ENCODE data around the gene ZNFX1. TPM values are rescaled to one million over a fixed set of nuclear protein-coding genes. Genes with fewer than 3 reads are reported as not detected.

The ZNFX1 gene
- total RNA-seq, 5 donors from 2014 or later (not counting 1 experiment from before 2014, with no cell fraction given): 53.8 to 72.2 (median 64.7) TPM

- peak overlapping the region in 1 of 2 donors; percentile 28 for H3K27ac Mint-ChIP-seq
- CTCF ChIA-PET: no interaction called here
- peaks cover 55% of the 10 kb centered on the region for H3K36me3 Mint-ChIP-seq
- Histone ChIP-seq H3K27me3 (replicated peaks in 1 of 2; ENCODE audit: control insufficient read depth in 2 of 2, extremely low read depth in 1 of 2, insufficient read depth in 2 of 2, low read length in 1 of 2) (no peaks in the 10 kb centered on the region), H3K27ac (ENCODE audit: low read length) (no peak overlapping the region), H3K4me1 (ENCODE audit: control insufficient read depth in 1 of 2, extremely low read depth in 1 of 2, insufficient read depth in 2 of 2, low read length in 2 of 2) (no peaks in the 10 kb centered on the region), H3K9me3 (no peaks in the 10 kb centered on the region), H3K36me3 (ENCODE audit: control insufficient read depth in 2 of 2, extremely low read depth in 1 of 2, insufficient read depth in 1 of 2, low read length in 1 of 2) (peaks cover 42 to 81% of the 10 kb centered on the region in 2 donors), H3K4me3 (ENCODE audit: control insufficient read depth in 1 of 2, extremely low read depth in 1 of 2, low read length in 1 of 2) (no peak overlapping the region)
- no peak overlapping the region for H3K4me3 Mint-ChIP-seq
- no peaks in the 10 kb centered on the region for H3K9me3 Mint-ChIP-seq
- WGBS (ENCODE audit: insufficient coverage): 82% methylated on average over 5 of the region's 8 CpGs
- H3K4me1 Mint-ChIP-seq: peaks cover 2 to 13% (median 6%) of the 10 kb centered on the region in 3 donors
- ATAC-seq (replicated peaks in 1 of 4) (no peak), DNase-seq (peak in 1 of 35 experiments; percentile 36)
- no peaks in the 10 kb centered on the region for H3K27me3 Mint-ChIP-seq
- POLR2A ChIA-PET: interaction anchor here in 1 of 2 donors (0.7 kb wide), 1 partner anchor 42 kb away, joined by 7 read pairs; no protein-coding TSS in a partner anchor
These were observed 47.2 kb downstream of the ZNFX1 start for GRCh38 chr20:49230561-49231133.

GRCh38 chr20:49230021-49230420, 47.8 kb downstream of the ZNFX1 start:
- Histone ChIP-seq H3K27me3 (replicated peaks in 1 of 2; ENCODE audit: control insufficient read depth in 2 of 2, extremely low read depth in 1 of 2, insufficient read depth in 2 of 2, low read length in 1 of 2) (no peaks in the 10 kb centered on the region), H3K27ac (ENCODE audit: low read length) (no peak overlapping the region), H3K9me3 (no peaks in the 10 kb centered on the region), H3K4me3 (ENCODE audit: control insufficient read depth in 1 of 2, extremely low read depth in 1 of 2, low read length in 1 of 2) (no peak overlapping the region), H3K4me1 (ENCODE audit: control insufficient read depth in 1 of 2, extremely low read depth in 1 of 2, insufficient read depth in 2 of 2, low read length in 2 of 2) (no peaks in the 10 kb centered on the region), H3K36me3 (ENCODE audit: control insufficient read depth in 2 of 2, extremely low read depth in 1 of 2, insufficient read depth in 1 of 2, low read length in 1 of 2) (peaks cover 37 to 80% of the 10 kb centered on the region in 2 donors)
- Mint-ChIP-seq H3K36me3 (peaks cover 57% of the 10 kb centered on the region), H3K27me3 (no peaks in the 10 kb centered on the region), H3K27ac (no peak overlapping the region), H3K4me3 (no peak overlapping the region), H3K9me3 (no peaks in the 10 kb centered on the region), H3K4me1 (peaks cover 2 to 13% (median 6%) of the 10 kb centered on the region in 3 donors)
- POLR2A ChIA-PET: interaction anchor here in 1 of 2 donors (0.7 kb wide), 1 partner anchor 409 kb away, joined by 6 read pairs; no protein-coding TSS in a partner anchor
- DNase-seq: no peak
- 91% methylated on average over 9 of the region's 10 CpGs for WGBS (ENCODE audit: insufficient coverage)
- CTCF ChIA-PET: interaction anchor here in 1 of 2 donors (0.7 to 0.9 kb wide), 2 partner anchors 96 to 610 kb away, joined by 3 to 4 read pairs; no protein-coding TSS in a partner anchor
- ATAC-seq (replicated peaks in 1 of 4): no peak

- peaks cover 39 to 80% of the 10 kb centered on the region in 2 donors for H3K36me3 ChIP-seq (ENCODE audit: control insufficient read depth in 2 of 2, extremely low read depth in 1 of 2, insufficient read depth in 1 of 2, low read length in 1 of 2)
- CTCF ChIA-PET: interaction anchor here in 1 of 2 donors (0.7 to 0.9 kb wide), 3 partner anchors 95 to 609 kb away, joined by 3 to 4 read pairs (median 3); no protein-coding TSS in a partner anchor
- H3K9me3 Mint-ChIP-seq: no peaks in the 10 kb centered on the region
- no peak overlapping the region for H3K4me3 ChIP-seq (ENCODE audit: control insufficient read depth in 1 of 2, extremely low read depth in 1 of 2, low read length in 1 of 2)
- peaks cover 6 to 13% (median 6%) of the 10 kb centered on the region in 3 donors for H3K4me1 Mint-ChIP-seq
- peaks cover 56% of the 10 kb centered on the region for H3K36me3 Mint-ChIP-seq
- no peaks in the 10 kb centered on the region for H3K4me1 ChIP-seq (ENCODE audit: control insufficient read depth in 1 of 2, extremely low read depth in 1 of 2, insufficient read depth in 2 of 2, low read length in 2 of 2)
- no peak overlapping the region for H3K27ac Mint-ChIP-seq
- no peaks in the 10 kb centered on the region for H3K27me3 ChIP-seq (replicated peaks in 1 of 2; ENCODE audit: control insufficient read depth in 2 of 2, extremely low read depth in 1 of 2, insufficient read depth in 2 of 2, low read length in 1 of 2)
- POLR2A ChIA-PET: interaction anchor here (0.6 to 0.7 kb wide), 3 partner anchors 49 to 410 kb away, joined by 3 to 6 read pairs (median 6); no protein-coding TSS in a partner anchor
- no CpG with 5 or more reads among the region's 2 CpGs for WGBS (ENCODE audit: insufficient coverage)
- H3K27me3 Mint-ChIP-seq: no peaks in the 10 kb centered on the region
- H3K27ac ChIP-seq (ENCODE audit: low read length): no peak overlapping the region
- no peaks in the 10 kb centered on the region for H3K9me3 ChIP-seq
- no peak overlapping the region for H3K4me3 Mint-ChIP-seq
- no peak for ATAC-seq (replicated peaks in 1 of 4)
- no peak for DNase-seq
These were observed 48.5 kb downstream of the ZNFX1 start for GRCh38 chr20:49229381-49229780.

GRCh38 chr20:49228676-49229075, 49.2 kb downstream of the ZNFX1 start:
- Mint-ChIP-seq H3K27me3 (no peaks in the 10 kb centered on the region), H3K27ac (no peak overlapping the region), H3K36me3 (peaks cover 54% of the 10 kb centered on the region), H3K4me3 (no peak overlapping the region), H3K4me1 (peaks cover 6 to 13% (median 6%) of the 10 kb centered on the region in 3 donors), H3K9me3 (no peaks in the 10 kb centered on the region)
- Histone ChIP-seq H3K4me1 (ENCODE audit: control insufficient read depth in 1 of 2, extremely low read depth in 1 of 2, insufficient read depth in 2 of 2, low read length in 2 of 2) (no peaks in the 10 kb centered on the region), H3K27me3 (replicated peaks in 1 of 2; ENCODE audit: control insufficient read depth in 2 of 2, extremely low read depth in 1 of 2, insufficient read depth in 2 of 2, low read length in 1 of 2) (no peaks in the 10 kb centered on the region), H3K4me3 (ENCODE audit: control insufficient read depth in 1 of 2, extremely low read depth in 1 of 2, low read length in 1 of 2) (no peak overlapping the region), H3K9me3 (no peaks in the 10 kb centered on the region), H3K36me3 (ENCODE audit: control insufficient read depth in 2 of 2, extremely low read depth in 1 of 2, insufficient read depth in 1 of 2, low read length in 1 of 2) (peaks cover 39 to 80% of the 10 kb centered on the region in 2 donors), H3K27ac (ENCODE audit: low read length) (no peak overlapping the region)
- ATAC-seq (replicated peaks in 1 of 4) (no peak), DNase-seq (no peak)
- ChIA-PET POLR2A (interaction anchor here in 1 of 2 donors (0.6 kb wide), 1 partner anchor 192 kb away, joined by 6 read pairs; no protein-coding TSS in a partner anchor), CTCF (no interaction called here)
- 100% methylated on average over 5 of the region's 9 CpGs for WGBS (ENCODE audit: insufficient coverage)

GRCh38 chr20:49225896-49226295, 52.0 kb downstream of the ZNFX1 start:
- Mint-ChIP-seq H3K27ac (no peak overlapping the region), H3K4me1 (peaks cover 12 to 16% (median 15%) of the 10 kb centered on the region in 3 donors), H3K36me3 (peaks cover 45% of the 10 kb centered on the region), H3K4me3 (no peak overlapping the region), H3K27me3 (no peaks in the 10 kb centered on the region), H3K9me3 (no peaks in the 10 kb centered on the region)
- Histone ChIP-seq H3K4me1 (ENCODE audit: control insufficient read depth in 1 of 2, extremely low read depth in 1 of 2, insufficient read depth in 2 of 2, low read length in 2 of 2) (peaks cover 0 to 5% of the 10 kb centered on the region in 2 experiments), H3K9me3 (no peaks in the 10 kb centered on the region), H3K27me3 (replicated peaks in 1 of 2; ENCODE audit: control insufficient read depth in 2 of 2, extremely low read depth in 1 of 2, insufficient read depth in 2 of 2, low read length in 1 of 2) (no peaks in the 10 kb centered on the region), H3K36me3 (ENCODE audit: control insufficient read depth in 2 of 2, extremely low read depth in 1 of 2, insufficient read depth in 1 of 2, low read length in 1 of 2) (peaks cover 26 to 79% of the 10 kb centered on the region in 2 donors), H3K4me3 (ENCODE audit: control insufficient read depth in 1 of 2, extremely low read depth in 1 of 2, low read length in 1 of 2) (no peak overlapping the region), H3K27ac (ENCODE audit: low read length) (no peak overlapping the region)
- WGBS (ENCODE audit: insufficient coverage): 86% methylated on average over 2 of the region's 7 CpGs
- no peak for DNase-seq
- no peak for ATAC-seq (replicated peaks in 1 of 4)
- ChIA-PET CTCF (no interaction called here), POLR2A (no interaction called here)

GRCh38 chr20:49219924-49220831, 57.7 kb downstream of the ZNFX1 start:
- Mint-ChIP-seq H3K27ac (peak overlapping the region; percentile 91 to 93), H3K36me3 (peaks cover 17% of the 10 kb centered on the region), H3K9me3 (no peaks in the 10 kb centered on the region), H3K4me1 (peaks cover 27 to 37% (median 32%) of the 10 kb centered on the region in 3 donors), H3K4me3 (peak overlapping the region; percentile 88 to 97 (median 94)), H3K27me3 (no peaks in the 10 kb centered on the region)
- H3K9me3 ChIP-seq: no peaks in the 10 kb centered on the region
- H3K36me3 ChIP-seq (ENCODE audit: control insufficient read depth in 2 of 2, extremely low read depth in 1 of 2, insufficient read depth in 1 of 2, low read length in 1 of 2): peaks cover 7 to 36% of the 10 kb centered on the region in 2 donors
- no peak for DNase-seq
- peak overlapping the region; percentile 96 for H3K27ac ChIP-seq (ENCODE audit: low read length)
- ChIA-PET CTCF (interaction anchor here in 1 of 2 donors (0.9 to 1.7 kb wide), 2 partner anchors 40 to 87 kb away, joined by 8 to 42 read pairs; no protein-coding TSS in a partner anchor), POLR2A (interaction anchor here (0.6 to 0.7 kb wide), 3 partner anchors 12 to 1865 kb away, joined by 3 to 7 read pairs (median 3); no protein-coding TSS in a partner anchor)
- no peak for ATAC-seq (replicated peaks in 1 of 4)
- 84% methylated on average over 15 of the region's 28 CpGs for WGBS (ENCODE audit: insufficient coverage)
- H3K4me3 ChIP-seq (ENCODE audit: control insufficient read depth in 1 of 2, extremely low read depth in 1 of 2, low read length in 1 of 2): peak overlapping the region; percentile 93 to 95
- peaks cover 3 to 32% of the 10 kb centered on the region in 2 experiments for H3K4me1 ChIP-seq (ENCODE audit: control insufficient read depth in 1 of 2, extremely low read depth in 1 of 2, insufficient read depth in 2 of 2, low read length in 2 of 2)
- no peaks in the 10 kb centered on the region for H3K27me3 ChIP-seq (replicated peaks in 1 of 2; ENCODE audit: control insufficient read depth in 2 of 2, extremely low read depth in 1 of 2, insufficient read depth in 2 of 2, low read length in 1 of 2)

Measured in T-cell (primary cell).